ENCODE results near the gene WARS2.

DNA sequence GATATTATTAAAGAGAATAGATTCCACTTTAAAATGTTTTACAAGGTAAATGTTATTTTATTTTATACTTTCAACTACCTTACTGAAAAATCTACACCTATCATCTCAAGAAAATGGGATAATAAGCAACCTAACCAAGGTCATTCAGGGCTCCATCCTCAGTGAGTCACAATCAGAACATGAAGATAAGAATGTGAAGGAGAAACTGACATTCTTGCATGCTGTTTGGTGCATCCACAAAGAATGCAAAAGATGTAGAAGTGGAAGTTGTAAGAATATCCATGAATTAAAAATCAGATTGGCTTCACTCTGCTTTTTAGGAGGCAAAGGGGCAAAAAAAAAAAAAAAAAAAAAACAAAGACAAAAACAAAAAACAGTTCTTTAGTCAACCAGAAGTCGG, 6.5 kb downstream of the WARS2 start:
- TF ChIP-seq EZH2 (IDR thresholded peaks at IDR 0.05; ENCODE audit: low read depth) = no peak
- TF ChIP-seq, protein P1, sequence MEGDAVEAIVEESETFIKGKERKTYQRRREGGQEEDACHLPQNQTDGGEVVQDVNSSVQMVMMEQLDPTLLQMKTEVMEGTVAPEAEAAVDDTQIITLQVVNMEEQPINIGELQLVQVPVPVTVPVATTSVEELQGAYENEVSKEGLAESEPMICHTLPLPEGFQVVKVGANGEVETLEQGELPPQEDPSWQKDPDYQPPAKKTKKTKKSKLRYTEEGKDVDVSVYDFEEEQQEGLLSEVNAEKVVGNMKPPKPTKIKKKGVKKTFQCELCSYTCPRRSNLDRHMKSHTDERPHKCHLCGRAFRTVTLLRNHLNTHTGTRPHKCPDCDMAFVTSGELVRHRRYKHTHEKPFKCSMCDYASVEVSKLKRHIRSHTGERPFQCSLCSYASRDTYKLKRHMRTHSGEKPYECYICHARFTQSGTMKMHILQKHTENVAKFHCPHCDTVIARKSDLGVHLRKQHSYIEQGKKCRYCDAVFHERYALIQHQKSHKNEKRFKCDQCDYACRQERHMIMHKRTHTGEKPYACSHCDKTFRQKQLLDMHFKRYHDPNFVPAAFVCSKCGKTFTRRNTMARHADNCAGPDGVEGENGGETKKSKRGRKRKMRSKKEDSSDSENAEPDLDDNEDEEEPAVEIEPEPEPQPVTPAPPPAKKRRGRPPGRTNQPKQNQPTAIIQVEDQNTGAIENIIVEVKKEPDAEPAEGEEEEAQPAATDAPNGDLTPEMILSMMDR (conservative IDR thresholded peaks at IDR 0.05) = no peak

Measured in PC-9 (cell line).